Raji (cell line): ENCODE data around the gene YY1.

Source experiments
- POLR2A ChIP-seq: IDR thresholded peaks from 2 replicates; pipeline ENCODE4 v1.6.1; 2011; ENCODE audit warnings: low read depth, low read length, control low read depth; ENCODE audit not compliant: insufficient read depth

YY1 gene

GRCh38 chr14:100307766-100308426, 69.0 kb downstream of the YY1 start:
- no peak for TF ChIP-seq POLR2A

GRCh38 chr14:100309028-100309737, 70.2 kb downstream of the YY1 start:
- TF ChIP-seq POLR2A: no peak

- TF ChIP-seq POLR2A: no peak
Observed at GRCh38 chr14:100312877-100313400, 74.0 kb downstream of the YY1 start.

GRCh38 chr14:100313464-100314230, 74.7 kb downstream of the YY1 start:
- no peak for TF ChIP-seq POLR2A

GRCh38 chr14:100314724-100315123, 75.8 kb downstream of the YY1 start:
- no peak for TF ChIP-seq POLR2A

- no peak for TF ChIP-seq POLR2A
Observed at GRCh38 chr14:100317389-100317788, 78.4 kb downstream of the YY1 start.

GRCh38 chr14:100317912-100318808, 79.2 kb downstream of the YY1 start:
- no peak for TF ChIP-seq POLR2A

- no peak for TF ChIP-seq POLR2A
Observed at GRCh38 chr14:100320157-100320856, 81.4 kb downstream of the YY1 start.

- no peak for TF ChIP-seq POLR2A
Observed at GRCh38 chr14:100321473-100322137, 82.7 kb downstream of the YY1 start.

- TF ChIP-seq POLR2A: no peak
Observed at GRCh38 chr14:100322138-100322957, 83.4 kb downstream of the YY1 start.

- TF ChIP-seq POLR2A: no peak
Observed at GRCh38 chr14:100323121-100323941, 84.4 kb downstream of the YY1 start, which contains the start of gene SLC25A47. SLC25A47 (plus strand) TSS chr14:100323339; CDS start chr14:100323415, 76 bp downstream.

- TF ChIP-seq POLR2A: no peak
Observed at GRCh38 chr14:100323942-100324307, 85.0 kb downstream of the YY1 start.

- no peak for TF ChIP-seq POLR2A
Observed at GRCh38 chr14:100325231-100325632, 86.3 kb downstream of the YY1 start.
